Right renal cortex interstitium (tissue), 3 donors: ENCODE results near the gene MACROD2. TPM values are rescaled to one million over a fixed set of nuclear protein-coding genes. Genes with fewer than 3 reads are reported as not detected.

ENCODE experiments used
- DNase-seq, 3 donors: peaks; one replicate each; pipeline ENCODE4 v3.0.0-alpha.2; 2013; ENCODE audit warnings: low read depth in 3 of 3, low spot score in 2 of 3
- polyA plus RNA-seq, 3 donors: library from polyadenylated mRNA; unstranded; fragments of 120-200 nt; gene quantifications; one replicate each; pipeline ENCODE4 v1.2.1, GENCODE V29; 2013; ENCODE audit not compliant: insufficient read length in 3 of 3

Gene MACROD2
- polyA plus RNA-seq, 3 donors = 14.4 to 15.6 (median 14.5) TPM

DNA sequence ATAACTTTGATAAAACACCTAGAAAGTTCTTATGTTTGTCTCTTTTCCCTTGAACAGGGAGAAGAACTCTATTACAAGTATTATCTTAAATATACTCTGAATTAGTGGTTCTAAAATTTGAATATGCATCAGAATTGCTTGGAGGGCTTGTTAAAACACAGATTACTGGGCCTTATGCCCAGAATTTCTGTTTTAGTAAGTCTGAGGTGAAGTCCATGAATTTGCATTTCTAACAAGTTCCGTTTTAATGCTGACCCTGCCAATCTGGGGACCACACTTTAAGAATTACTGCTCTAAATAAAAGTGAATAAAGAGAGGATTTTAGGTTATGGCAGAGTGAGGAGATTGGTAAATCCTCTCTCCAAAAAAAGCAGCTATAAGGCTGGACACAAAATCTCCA lies 510.2 kb downstream of the MACROD2 start:
- no peak for DNase-seq

DNA sequence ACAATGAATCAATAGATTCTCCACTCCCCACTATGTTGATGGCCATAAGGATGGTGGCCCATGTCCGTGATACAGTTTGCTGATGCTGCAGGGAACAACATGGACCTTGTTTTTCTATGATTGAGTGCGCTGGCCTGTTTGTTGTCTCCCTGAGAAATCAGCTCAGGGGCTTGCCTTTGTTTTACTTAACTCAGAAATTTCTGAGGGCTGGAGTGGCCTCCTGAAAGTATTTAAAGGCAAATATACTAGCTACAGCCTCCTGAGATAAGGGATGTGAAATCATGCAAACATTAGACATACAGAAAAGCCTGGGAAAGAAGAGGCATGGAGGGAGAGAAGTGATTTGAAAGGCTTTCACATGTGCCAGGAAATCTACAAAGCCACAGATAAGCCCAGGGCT lies 512.4 kb downstream of the MACROD2 start:
- no peak for DNase-seq

DNA sequence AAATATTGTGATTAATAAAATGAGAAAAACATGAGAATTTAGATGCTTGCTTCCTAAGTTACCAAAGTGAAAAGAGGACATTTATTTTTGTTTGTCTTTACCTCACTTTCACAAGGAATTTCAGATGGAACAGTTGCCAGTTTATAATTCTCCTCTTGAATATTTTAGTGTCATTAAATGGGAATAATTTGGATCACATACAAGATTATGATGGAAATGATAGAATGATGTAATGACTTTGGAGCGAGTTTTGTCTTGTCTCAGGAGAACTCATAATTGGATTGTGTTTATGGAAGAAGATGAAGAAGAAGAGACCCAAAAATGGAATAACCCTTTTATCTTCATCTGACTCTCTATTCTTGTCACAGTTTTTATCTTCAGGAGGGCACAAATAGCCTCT lies 515.0 kb downstream of the MACROD2 start:
- DNase-seq = no peak

DNA sequence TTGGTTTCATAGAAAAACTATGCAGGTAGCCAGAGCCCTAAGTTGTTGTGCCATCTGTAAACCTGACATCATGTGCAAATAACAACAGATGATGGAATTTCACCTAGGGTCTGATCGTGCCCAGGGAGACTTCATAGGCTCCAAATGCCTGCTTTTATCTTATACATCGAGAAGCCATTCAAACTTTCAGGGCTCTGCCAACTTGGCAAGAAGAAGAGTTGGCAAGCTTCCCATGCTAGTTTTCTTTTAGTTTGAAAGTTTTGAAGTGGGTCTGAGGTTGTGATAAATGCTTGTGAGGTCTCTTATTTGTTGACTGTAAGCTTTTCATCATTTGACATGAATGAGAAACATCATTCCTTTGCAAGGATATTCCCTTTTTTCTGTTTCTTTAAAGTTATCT lies 517.5 kb downstream of the MACROD2 start:
- DNase-seq = no peak

DNA sequence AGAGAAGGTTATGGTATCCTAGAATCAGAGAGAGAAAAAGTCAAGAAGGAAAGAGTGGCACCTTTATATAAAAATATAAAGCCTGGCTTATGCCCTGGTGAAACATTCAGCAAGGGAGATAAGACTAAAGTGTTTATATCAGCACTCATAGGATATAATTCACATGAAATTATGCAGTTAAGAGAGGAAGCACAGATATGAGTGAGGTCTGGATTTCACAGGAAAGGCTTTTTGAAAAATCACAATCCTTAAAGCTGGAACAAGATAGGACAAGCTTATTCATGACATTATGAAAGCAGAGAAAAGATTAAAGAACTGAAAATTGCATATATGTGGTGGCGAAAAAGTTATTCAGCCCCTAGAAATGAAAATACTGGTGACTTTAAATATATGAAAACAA lies 523.3 kb downstream of the MACROD2 start:
- DNase-seq = no peak

DNA sequence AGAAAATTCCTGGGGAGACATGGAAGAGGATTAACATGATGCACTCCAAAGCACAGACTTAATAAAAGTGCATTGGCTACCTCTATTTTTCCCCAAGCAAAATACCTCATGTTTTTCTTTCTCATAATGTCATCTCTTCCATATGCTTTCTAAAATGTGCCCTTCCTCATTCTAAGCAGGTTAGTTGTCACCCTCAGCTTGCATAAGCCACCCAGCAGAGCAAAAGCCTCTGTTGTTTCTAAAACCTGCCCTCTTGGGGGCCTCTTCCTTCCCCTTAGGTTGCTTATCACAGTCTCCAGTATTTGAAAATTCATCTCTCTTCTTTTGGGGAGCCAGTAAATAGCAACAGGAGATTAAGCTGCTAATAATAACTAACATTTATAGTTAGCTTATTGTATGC lies 525.7 kb downstream of the MACROD2 start:
- DNase-seq = no peak

DNA sequence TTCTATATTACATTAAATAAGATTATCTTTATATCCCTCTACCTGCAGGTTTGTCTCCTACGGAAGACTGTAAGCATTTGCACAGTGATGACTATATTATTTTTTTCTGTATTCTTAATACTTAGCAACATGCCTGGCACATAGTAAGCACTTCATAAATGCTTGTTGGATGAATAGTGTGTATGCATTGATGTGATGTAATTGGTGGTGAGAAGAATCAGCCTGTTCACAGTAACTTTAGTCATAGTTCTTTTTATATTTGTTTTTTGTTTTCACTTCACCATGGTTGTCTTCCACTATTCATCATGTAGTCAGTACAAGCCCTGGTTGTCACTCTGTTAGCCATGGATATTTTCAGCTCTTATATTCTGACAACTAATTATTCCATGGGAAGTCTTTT lies 526.1 kb downstream of the MACROD2 start:
- DNase-seq = no peak

DNA sequence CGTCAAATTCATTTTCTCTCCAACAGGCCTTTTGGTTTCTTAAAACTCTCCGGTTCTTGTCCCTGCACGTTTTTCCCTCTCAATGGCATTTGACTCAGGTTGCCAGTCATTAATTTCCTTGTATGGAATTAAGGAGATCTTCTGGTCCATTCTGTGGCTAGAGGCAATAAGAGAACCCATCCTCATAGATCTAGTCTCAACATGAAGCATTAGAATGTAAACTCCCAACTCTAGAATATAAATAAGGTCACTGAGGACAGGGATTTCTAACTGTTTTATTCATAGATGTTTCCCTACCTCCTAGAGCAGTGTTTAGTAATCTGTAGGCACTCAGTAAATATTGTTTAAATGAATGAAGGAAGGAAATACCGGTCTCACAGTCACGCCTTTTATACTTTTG lies 527.3 kb downstream of the MACROD2 start:
- no peak for DNase-seq

DNA sequence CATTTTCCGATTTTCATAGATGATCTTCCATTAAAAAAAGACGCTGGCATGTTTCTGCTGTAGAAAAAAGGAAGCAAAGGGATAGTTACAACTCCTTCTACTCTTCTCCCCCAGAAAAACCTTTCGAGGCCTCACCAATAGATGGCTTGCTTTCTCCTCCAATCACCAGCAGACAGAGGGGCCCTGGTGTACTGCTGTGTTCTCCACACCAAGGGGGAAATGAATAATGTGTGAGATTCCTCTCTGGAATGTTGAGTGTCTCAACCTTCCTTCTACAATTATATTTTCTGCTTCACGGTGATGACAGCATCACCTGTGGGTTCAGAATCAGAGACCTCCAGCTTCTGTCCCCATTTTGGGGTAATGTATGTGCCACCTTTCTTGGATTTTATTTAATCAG lies 527.8 kb downstream of the MACROD2 start:
- no peak for DNase-seq

DNA sequence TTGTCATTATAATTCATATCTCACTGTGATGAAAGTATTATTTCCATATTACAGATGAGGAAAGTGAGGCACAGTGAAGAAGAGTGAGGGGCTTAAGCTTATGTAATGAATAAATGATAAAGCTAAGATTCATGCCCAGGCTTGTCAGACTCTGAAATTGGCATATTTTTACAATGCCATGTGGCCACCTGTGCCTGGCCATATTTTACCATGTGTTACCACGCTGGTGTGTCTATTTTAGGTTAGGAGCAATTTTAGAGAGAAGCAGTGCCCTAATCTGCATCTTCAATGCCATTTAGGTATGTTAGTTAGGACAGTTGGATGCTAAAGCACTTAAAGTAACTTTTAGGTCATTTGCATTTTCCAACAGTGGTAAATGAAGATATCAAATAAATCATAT lies 530.1 kb downstream of the MACROD2 start:
- no peak for DNase-seq

DNA sequence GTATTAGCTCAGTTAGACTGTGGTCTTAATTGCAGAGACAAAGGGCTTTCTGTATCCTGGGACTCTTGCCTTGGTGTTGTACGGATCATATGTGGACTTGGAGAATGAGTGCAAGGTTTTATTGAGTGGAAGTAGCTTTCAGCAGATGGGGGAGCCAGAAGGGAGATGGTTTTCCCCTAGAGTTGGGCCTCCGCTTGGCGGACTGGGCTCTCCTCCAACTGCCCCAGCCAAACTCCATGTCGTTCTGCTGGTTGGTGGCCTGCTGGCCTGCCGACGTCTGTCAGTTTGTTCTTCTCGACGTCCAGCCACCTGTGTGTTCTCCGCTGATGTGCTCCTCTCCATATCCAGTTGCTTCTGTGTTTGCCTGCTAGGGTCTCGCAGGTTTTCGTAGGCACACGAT lies 531.6 kb downstream of the MACROD2 start:
- no peak for DNase-seq

DNA sequence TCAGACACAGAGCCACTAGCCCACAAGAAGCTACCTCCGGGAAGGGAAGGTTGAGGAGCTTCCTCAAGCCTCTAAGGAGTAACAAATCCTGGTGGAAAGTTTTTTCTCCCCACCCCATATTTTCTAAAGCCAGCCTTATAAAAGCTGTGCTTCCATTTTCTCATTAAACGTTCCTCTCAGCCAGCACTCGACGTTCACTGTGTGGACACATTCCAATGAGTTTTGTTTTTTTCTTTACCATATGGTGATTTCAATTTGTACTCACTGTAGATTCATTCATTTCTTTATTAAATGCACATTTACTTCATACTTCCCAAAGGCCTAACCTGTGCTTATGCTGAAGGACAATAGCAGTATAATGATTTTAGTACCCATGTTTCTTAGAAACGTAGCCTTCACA lies 536.5 kb downstream of the MACROD2 start:
- DNase-seq = no peak

DNA sequence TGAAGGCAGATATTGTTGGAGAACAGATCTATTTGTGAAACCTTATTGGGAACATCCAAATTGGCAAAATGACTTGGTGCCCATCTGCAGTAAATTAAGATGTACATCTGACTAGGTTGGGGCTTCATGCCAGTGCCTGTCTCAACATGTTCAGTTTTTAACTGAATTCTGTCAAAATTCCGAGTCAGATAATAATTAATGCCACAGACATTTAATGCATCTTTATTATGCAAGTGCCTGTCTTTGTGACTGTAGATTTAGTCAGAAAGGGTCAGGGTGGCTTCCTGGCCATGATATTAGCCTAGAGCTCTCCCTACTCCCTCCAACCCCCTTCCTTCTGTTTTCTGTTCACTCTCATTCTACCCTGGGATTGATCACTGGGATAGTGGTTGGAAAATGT lies 541.4 kb downstream of the MACROD2 start:
- no peak for DNase-seq

DNA sequence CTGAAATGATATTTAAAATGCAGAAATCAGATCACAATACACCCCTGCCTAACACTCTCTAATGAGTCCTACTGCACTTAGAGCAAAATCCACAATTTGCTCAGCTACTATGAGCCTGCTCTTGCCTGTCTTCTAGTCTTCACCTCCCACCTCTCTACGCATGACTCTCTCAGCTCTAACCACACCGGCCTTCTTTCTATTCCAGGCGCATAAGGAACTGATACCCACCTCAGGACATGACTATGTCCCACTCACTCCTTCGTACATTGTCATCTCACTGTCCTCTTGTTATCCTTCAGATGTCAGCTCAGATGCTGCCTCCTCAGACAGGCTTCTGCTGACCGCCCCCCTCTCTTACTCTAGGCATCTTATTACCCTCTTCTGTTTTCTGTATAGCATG lies 543.1 kb downstream of the MACROD2 start:
- DNase-seq = no peak

DNA sequence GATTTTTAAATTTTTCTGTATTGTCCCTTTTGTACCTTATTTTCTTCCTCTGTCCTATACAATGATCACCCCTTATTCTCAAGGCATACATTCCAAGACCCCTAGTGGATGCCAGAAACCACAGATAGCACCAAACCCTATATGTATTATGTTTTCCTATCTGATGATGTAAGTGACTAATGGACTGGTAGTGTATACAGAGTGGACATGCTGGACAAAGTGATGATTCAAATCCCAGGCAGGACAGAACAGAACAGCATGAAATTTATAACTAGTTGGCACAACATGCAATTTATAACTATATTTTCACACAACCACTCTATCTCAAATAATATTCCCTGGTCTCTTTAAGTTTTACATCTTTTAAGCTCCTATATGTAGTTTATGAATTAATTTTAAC lies 547.7 kb downstream of the MACROD2 start:
- DNase-seq = no peak

DNA sequence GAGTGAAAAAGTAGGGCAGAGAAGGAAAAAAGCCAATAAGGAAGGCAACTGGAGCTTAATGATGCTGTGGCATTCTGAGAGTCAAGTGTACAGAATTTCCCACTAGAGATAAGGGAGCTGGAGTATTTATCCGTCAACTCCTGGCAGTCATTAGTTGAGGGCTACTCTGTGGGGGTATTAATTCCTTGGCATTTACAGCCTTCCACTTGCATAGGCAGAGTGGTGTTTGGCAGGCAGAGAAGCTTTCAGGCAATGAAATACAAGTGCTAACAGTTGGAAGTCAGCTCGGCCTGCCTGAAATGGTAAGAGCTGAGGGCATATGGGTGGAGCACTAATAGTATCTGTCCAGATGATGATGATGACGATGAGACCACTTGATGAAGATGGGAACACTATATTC lies 549.4 kb downstream of the MACROD2 start:
- no peak for DNase-seq

DNA sequence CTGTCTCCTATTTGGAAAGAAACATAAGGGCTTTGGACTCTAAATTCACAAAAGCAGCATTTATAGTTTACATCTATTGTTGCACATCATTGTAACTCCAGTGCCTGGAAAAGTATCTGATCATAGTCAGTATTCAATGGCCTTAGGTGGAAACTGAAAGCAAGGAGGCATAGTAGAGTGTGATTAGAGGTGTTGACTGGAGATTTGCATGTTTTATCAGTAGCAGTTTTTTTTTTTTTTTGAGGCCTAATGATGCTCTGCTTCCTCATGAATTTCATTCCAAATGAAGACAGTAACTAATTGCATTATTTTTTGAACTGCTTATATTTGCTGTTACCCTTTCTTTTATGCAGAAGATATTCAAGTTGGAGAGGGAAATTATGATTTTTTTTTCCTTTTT lies 555.3 kb downstream of the MACROD2 start:
- DNase-seq = no peak

DNA sequence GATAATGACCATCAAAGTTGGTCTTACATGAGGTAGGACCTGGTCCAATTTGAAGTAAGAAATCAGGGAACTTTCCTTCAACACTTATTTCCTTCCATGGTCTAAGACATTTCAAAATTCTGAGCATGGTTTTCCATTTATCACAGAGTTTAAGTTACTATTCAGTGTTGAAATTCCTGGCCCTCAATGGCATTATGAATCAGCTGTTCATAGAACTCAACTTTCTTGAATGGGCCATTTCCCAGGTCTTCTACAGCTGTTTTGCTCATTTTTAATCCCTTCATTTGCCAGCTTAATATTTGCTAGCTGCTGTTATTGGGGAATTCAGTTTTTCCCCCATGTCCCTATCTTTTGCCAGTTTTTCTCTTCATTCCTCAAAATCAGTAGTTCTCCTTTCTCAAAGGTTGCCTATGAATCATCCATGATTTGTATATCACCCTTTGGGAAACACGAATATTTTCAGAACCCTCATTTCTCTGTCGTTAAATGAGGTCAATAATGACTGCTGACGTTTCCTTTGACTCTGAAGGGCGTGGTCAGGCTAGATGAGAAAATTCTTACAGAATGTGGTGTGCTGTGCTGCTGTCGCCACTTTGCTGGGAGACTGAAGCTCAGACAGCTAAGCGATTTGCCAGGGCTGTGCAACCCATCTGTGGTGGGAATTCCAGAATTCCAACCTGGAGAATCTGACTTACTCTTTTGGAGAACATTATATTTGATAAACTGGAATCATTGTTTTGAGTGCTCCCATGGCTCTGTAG lies 558.6 kb downstream of the MACROD2 start:
- DNase-seq = no peak

DNA sequence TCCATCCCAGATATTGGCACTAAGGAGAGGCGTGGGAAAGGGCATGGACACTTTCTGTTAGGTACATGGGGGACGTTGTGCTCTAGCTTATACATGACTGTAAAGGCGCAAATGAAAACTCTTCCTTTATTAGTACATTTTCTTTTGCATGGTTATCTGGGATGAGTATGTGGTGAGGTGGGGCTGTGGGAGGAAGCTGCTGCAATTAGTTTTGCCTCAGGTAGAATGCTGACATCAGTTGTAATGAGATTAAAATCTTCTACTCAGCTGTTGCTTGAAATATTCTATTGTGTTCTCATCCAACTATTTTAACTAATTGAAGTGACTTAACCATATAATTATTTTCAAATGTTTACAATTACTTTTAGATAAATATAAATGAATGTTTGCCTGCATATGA lies 560.4 kb downstream of the MACROD2 start:
- no peak for DNase-seq

DNA sequence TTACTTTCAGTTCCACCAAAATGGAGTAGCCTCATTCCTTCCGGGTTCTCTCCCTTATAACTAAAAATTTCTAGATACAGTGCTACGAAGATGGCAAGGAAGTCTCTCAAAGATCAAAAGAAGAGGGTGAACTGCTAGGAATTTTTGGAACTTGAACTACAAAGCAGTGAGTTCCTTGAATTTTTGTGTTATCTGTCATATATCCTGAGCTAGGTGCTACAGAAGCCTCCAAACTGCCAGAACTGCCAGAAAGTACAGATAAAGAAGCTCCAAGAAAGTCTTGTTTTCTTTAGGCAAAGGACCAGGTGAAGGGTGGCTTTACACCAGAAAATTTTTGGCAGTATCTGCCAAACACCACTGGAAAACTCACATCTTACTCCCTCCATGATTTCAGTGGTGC lies 560.9 kb downstream of the MACROD2 start:
- DNase-seq = no peak

DNA sequence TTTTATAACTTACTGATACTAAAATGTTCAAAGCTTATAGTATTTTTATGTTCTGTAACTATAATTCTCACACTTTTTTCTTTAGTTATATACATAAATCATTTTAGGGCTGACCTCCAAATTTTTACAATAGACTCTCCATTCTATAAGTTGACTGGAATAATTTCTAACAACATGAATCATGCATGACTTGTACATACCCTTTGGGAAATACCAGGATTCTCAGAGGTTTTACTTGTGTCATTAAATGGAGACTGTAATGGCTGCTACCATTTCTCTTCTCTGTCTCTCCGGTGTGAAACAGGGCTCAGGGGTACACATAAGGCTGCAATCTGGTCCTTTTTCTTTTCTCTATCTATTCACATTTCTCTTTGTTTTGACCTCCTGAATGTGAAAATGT lies 564.3 kb downstream of the MACROD2 start:
- DNase-seq = no peak

DNA sequence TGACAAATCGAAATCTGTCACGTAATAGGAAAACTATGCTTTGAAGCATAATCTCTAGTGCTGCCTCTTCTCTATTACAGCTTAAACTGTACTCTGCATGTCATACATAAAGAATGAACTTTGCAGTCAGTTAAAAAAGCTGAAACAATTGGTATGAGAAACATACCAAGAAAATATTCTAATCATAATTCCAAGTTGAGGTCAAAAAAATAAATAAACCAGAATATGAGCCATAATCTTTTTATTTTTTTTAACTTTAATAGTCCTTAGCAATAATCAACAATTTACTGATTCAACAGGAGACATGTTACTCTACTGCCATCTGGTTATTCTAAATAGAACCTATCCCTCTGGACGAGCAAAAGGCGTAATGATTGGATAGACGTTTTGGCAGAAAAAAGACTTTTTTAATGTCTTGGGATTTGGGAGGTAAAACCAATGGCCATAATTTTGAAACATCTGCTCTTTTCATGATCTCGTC lies 566.5 kb downstream of the MACROD2 start:
- DNase-seq = no peak

DNA sequence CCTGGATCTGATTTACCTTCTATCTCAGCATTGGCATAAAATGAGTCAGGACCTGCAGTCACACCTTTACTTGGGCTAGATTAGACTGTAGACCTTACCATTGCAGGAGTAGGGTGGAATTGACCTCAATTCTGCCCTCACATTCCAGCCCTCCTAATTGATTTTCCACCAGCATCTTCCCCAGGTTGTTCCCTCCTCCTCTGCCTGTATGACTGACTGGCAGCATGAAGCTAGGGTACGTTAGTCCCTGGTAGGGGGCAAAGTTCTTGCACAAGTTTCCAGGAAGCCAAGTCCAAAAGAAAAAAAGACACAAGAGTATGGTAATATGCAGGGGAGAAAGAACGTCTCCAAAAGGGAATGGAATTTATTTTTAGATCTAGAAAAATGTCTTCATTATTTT lies 567.7 kb downstream of the MACROD2 start:
- DNase-seq = no peak
